HepG2 (cell line): ENCODE measurements around the gene CAMK1D. TPM values are rescaled to one million over a fixed set of nuclear protein-coding genes. Genes with fewer than 3 reads are reported as not detected.

Source experiments
- ATAC-seq: fragments of 200-7000 bp; cut with Tn5 transposase; 3 replicates; pipeline ENCODE4 v1.9.1; 2020; ENCODE audit warnings: mild to moderate bottlenecking, moderate library complexity
- BruUV-seq: library from RNA; stranded (reverse); fragments of 400-500 nt; replicated peaks from 2 replicates; lab custom pipeline; 2021; lab: Mats Ljungman, UMichigan
- CTCF ChIA-PET: fragments of 300-600 bp; formaldehyde crosslinking; extraction: SDS; loops from one replicate; lab custom pipeline; 2021; ENCODE audit warnings: low total read pairs, inconsistent platforms, low intra/inter-chr PET ratio; lab: Yijun Ruan, JAX
- POLR2A ChIA-PET: fragments of 350-600 bp; sonication (Branson Sonifier 250); formaldehyde crosslinking; loops from one replicate; lab custom pipeline; 2020; ENCODE audit warnings: antibody characterized with exemption, inconsistent platforms; lab: Yijun Ruan, JAX
- DNase-seq: peaks from one replicate; pipeline ENCODE4 v3.0.0-alpha.2; 2015; ENCODE audit warnings: low spot score
- FAIRE-seq: peaks from 3 replicates; lab custom pipeline; 2011; peaks lifted over from hg19 to GRCh38; lab: Jason Lieb, UNC
- H2AFZ ChIP-seq: one replicate; pipeline ENCODE4 v1.6.1; 2011; ENCODE audit warnings: low read length, inconsistent platforms
- H3K27ac ChIP-seq: fragments of 300-600 bp; 3 replicates; pipeline ENCODE4 v1.8.0; 2011; ENCODE audit warnings: mixed run types, mild to moderate bottlenecking, mixed read lengths, low read length, inconsistent platforms; ENCODE audit not compliant: insufficient read depth; ENCODE audit errors: extremely low read length
- H3K27me3 ChIP-seq, 2 experiments: fragments of 200-600 bp in 1 of 2; 2 replicates in 1 of 2; 3 replicates in 1 of 2; pipeline versions ENCODE4 v1.6.0 to v1.8.0; 2011; ENCODE audit warnings: low read length in 2 of 2, mild to moderate bottlenecking in 2 of 2, moderate library complexity in 2 of 2, inconsistent platforms in 1 of 2; ENCODE audit not compliant: insufficient read depth in 2 of 2, control insufficient read depth in 1 of 2
- H3K36me3 ChIP-seq, 2 experiments: fragments of 200-600 bp in 1 of 2; replicated peaks in 1 of 2; 2 replicates in 1 of 2; 3 replicates in 1 of 2; pipeline versions ENCODE4 v1.5.1 to v1.8.0; 2011; ENCODE audit warnings: low read length in 2 of 2, inconsistent platforms in 1 of 2; ENCODE audit not compliant: insufficient read depth in 2 of 2, control insufficient read depth in 1 of 2
- H3K4me1 ChIP-seq: 2 replicates; pipeline ENCODE4 v1.5.1; 2012; ENCODE audit warnings: low read length, inconsistent platforms; ENCODE audit not compliant: insufficient read depth
- H3K4me2 ChIP-seq: 2 replicates; pipeline ENCODE4 v1.6.0; 2011; ENCODE audit warnings: low read depth, low read length, inconsistent platforms
- H3K4me3 ChIP-seq, 3 experiments: fragments of 200-600 bp in 1 of 3; sonication (generic), shearing (Covaris generic) in 1 of 3; replicated peaks in 1 of 3; 2 replicates each; pipeline ENCODE4 v1.5.1; 2011 to 2016; ENCODE audit warnings: low read length in 3 of 3, inconsistent platforms in 2 of 3, low read depth in 2 of 3, mild to moderate bottlenecking in 2 of 3, control low read depth in 1 of 3, mixed read lengths in 1 of 3; ENCODE audit not compliant: insufficient read depth in 1 of 3
- H3K79me2 ChIP-seq: one replicate; pipeline ENCODE4 v1.6.1; 2011; ENCODE audit warnings: low read length, inconsistent platforms; ENCODE audit not compliant: insufficient read depth
- H3K9ac ChIP-seq: 2 replicates; pipeline ENCODE4 v1.6.0; 2011; ENCODE audit warnings: mild to moderate bottlenecking, low read depth, low read length, inconsistent platforms; ENCODE audit not compliant: insufficient read depth
- H3K9me3 ChIP-seq: 2 replicates; pipeline ENCODE4 v1.5.1; 2012; ENCODE audit warnings: mild to moderate bottlenecking, low read length
- H4K20me1 ChIP-seq: 2 replicates; pipeline ENCODE4 v1.6.0; 2011; ENCODE audit warnings: inconsistent platforms, mild to moderate bottlenecking, low read length, moderate library complexity; ENCODE audit not compliant: insufficient read depth
- AHR ChIP-seq: IDR thresholded peaks from 2 replicates; pipeline ENCODE4 v1.6.1; 2018; ENCODE audit warnings: missing genetic modification reagents, missing compliant biosample characterization
- AKAP8 ChIP-seq: sonication (generic); formaldehyde crosslinking; IDR thresholded peaks from 2 replicates; pipeline ENCODE4 v1.5.1; 2020; ENCODE audit warnings: mild to moderate bottlenecking, missing genetic modification reagents
- ETV5 ChIP-seq: IDR thresholded peaks from 2 replicates; pipeline ENCODE4 v1.6.1; 2018; ENCODE audit warnings: missing biosample characterization, missing genetic modification reagents, inconsistent platforms, borderline replicate concordance
- GATA4 ChIP-seq: sonication (generic); IDR thresholded peaks from 2 replicates; pipeline ENCODE4 v1.6.1; 2016; ENCODE audit warnings: antibody characterized with exemption, low read depth, borderline replicate concordance
- IKZF4 ChIP-seq: sonication (generic); formaldehyde crosslinking; IDR thresholded peaks from 2 replicates; pipeline ENCODE4 v1.5.1; 2020; ENCODE audit warnings: borderline replicate concordance, mild to moderate bottlenecking, low read depth, missing genetic modification reagents; ENCODE audit errors: not compliant biosample characterization
- KAT8 ChIP-seq: IDR thresholded peaks from 2 replicates; pipeline ENCODE4 v1.6.1; 2016; ENCODE audit warnings: missing genetic modification reagents, missing compliant biosample characterization
- POLR2AphosphoS2 ChIP-seq: IDR thresholded peaks from 2 replicates; pipeline ENCODE4 v1.6.1; 2011; ENCODE audit warnings: low read depth, low read length, improper control_type of control experiment
- YY1 ChIP-seq: IDR thresholded peaks from 2 replicates; pipeline ENCODE4 v1.6.1; 2011; ENCODE audit warnings: low read length, low read depth, moderate library complexity, mild to moderate bottlenecking; ENCODE audit not compliant: insufficient read depth, insufficient replicate concordance
- ZBTB39 ChIP-seq: sonication (generic); formaldehyde crosslinking; IDR thresholded peaks from 2 replicates; pipeline ENCODE4 v1.5.0; 2020; ENCODE audit warnings: missing genetic modification reagents
- ZFP90 ChIP-seq: sonication (generic); formaldehyde crosslinking; IDR thresholded peaks from 2 replicates; pipeline ENCODE4 v1.8.0; 2022; ENCODE audit warnings: missing genetic modification reagents, mild to moderate bottlenecking, inconsistent platforms, borderline replicate concordance
- ZNF282 ChIP-seq: fragments of 450-650 bp; IDR thresholded peaks from 2 replicates; pipeline ENCODE4 v1.6.1; 2018; ENCODE audit not compliant: partially characterized antibody
- ZNF296 ChIP-seq: sonication (generic); formaldehyde crosslinking; conservative IDR thresholded peaks from 2 replicates; pipeline ENCODE4 v1.5.0; 2020; ENCODE audit warnings: mild to moderate bottlenecking, missing genetic modification reagents
- ZNF343 ChIP-seq: sonication (generic); formaldehyde crosslinking; IDR thresholded peaks from 2 replicates; pipeline ENCODE4 v1.4.0; 2020; ENCODE audit warnings: mild to moderate bottlenecking, missing genetic modification reagents
- ZNF746 ChIP-seq: sonication (generic); formaldehyde crosslinking; IDR thresholded peaks from 2 replicates; pipeline ENCODE4 v1.8.0; 2022; ENCODE audit warnings: mild to moderate bottlenecking, missing genetic modification reagents
- ZNF749 ChIP-seq: sonication (generic); formaldehyde crosslinking; IDR thresholded peaks from 2 replicates; pipeline ENCODE4 v1.8.0; 2022; ENCODE audit warnings: mild to moderate bottlenecking, missing genetic modification reagents, moderate library complexity, borderline replicate concordance
- WGBS: methylation state at CpG from one replicate; pipeline ENCODE4 v1.1.6; 2017; ENCODE audit warnings: low lambda C conversion rate; 5-methylcytosine and 5-hydroxymethylcytosine counted together
- in situ Hi-C: cut with HindIII; loops from 2 replicates; pipeline ENCODE4 v1.10.0; 2017; ENCODE audit warnings: low pct_unique_long_range_greater_than_20kb; ENCODE audit not compliant: extremely low pct_ligation_motif_present
- intact Hi-C: fragments of 100-400 bp; cut with micrococcal nuclease; formaldehyde crosslinking; loops from one replicate; pipeline ENCODE4 v1.10.0; 2022; ENCODE audit not compliant: unreplicated experiment
- polyA plus RNA-seq, 8 experiments: library from polyadenylated mRNA; depleted of rRNA in 3 of 8; stranded (reverse) in 7 of 8; unstranded in 1 of 8; fragments of >200 nt; fragmentation: Illumina TruSeq in 4 of 8; extraction: Trizol in 4 of 8; gene quantifications; 2 replicates each; pipeline versions ENCODE4 v1.2.1 to v1.2.3, GENCODE V29; 2011 to 2016; ENCODE audit warnings: low read depth in 4 of 8, missing spikeins in 1 of 8, mixed read lengths in 1 of 8; ENCODE audit not compliant: insufficient read depth in 1 of 8
- total RNA-seq, 5 experiments: library from RNA; depleted of rRNA; stranded (reverse); fragments of >200 nt; fragmentation: Illumina TruSeq; extraction: Trizol; gene quantifications; 2 replicates each; pipeline ENCODE4 v1.2.3, GENCODE V29; 2016; ENCODE audit warnings: low read depth in 1 of 5
- TF ChIP-seq, protein P1 (sequence below), 2 experiments: sonication (generic) in 1 of 2; formaldehyde crosslinking in 1 of 2; IDR thresholded peaks; 2 replicates each; pipeline versions ENCODE4 v1.6.1 to v1.9.0; 2014 to 2022; ENCODE audit warnings: antibody characterized with exemption in 1 of 2, borderline replicate concordance in 1 of 2, inconsistent platforms in 1 of 2, low read depth in 1 of 2, missing genetic modification reagents in 1 of 2

Gene CAMK1D
- total and polyA plus RNA-seq, 2 of the 13 experiments (the other 11 are each of a cell fraction or from before 2014, with no cell fraction given): under 0.01 TPM; not detected in 1

DNA sequence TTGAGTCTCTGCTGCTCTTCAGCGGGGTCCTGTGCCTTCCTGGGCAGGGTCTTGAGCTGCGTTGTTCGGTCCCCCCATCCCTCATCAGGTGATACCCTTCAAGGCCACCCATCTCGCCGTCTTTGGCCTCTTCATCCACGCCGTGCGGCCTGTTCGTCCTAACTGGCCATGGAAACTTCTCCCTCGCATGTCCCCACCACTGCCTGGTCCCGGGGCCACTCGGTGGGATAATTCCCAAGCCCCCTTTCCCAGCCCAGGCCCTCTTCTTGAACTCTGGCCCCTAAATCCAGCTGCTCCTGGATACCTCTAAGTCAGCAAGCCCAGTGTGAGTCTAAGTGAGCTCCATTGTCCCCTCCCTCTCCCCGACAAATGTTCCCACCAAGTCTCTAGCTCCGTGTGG, 74.5 kb downstream of the CAMK1D start:
- no TSS peak for BruUV-seq
- Histone ChIP-seq H3K9me3 (no peaks in the 10 kb centered on the region), H3K79me2 (no peaks in the 10 kb centered on the region), H4K20me1 (no peaks in the 10 kb centered on the region), H3K27me3 (peaks cover 0 to 9% of the 10 kb centered on the region in 2 experiments; a peak in 1 of 5 replicates), H2AFZ (no peak overlapping the region), H3K36me3 (no peaks in the 10 kb centered on the region), H3K9ac (no peak overlapping the region), H3K4me1 (no peaks in the 10 kb centered on the region), H3K4me2 (no peak overlapping the region), H3K4me3 (no peak overlapping the region), H3K27ac (no peak overlapping the region)
- intact Hi-C loops (no loop called here), in situ Hi-C loops (no loop called here)
- ChIA-PET POLR2A (no interaction called here), CTCF (no interaction called here)
- ATAC-seq: no peak
- FAIRE-seq: no peak
- no peak for DNase-seq
- 40% methylated on average over 14 of the region's 14 CpGs for WGBS
- TF ChIP-seq GATA4: no peak
- TF ChIP-seq, protein P1, sequence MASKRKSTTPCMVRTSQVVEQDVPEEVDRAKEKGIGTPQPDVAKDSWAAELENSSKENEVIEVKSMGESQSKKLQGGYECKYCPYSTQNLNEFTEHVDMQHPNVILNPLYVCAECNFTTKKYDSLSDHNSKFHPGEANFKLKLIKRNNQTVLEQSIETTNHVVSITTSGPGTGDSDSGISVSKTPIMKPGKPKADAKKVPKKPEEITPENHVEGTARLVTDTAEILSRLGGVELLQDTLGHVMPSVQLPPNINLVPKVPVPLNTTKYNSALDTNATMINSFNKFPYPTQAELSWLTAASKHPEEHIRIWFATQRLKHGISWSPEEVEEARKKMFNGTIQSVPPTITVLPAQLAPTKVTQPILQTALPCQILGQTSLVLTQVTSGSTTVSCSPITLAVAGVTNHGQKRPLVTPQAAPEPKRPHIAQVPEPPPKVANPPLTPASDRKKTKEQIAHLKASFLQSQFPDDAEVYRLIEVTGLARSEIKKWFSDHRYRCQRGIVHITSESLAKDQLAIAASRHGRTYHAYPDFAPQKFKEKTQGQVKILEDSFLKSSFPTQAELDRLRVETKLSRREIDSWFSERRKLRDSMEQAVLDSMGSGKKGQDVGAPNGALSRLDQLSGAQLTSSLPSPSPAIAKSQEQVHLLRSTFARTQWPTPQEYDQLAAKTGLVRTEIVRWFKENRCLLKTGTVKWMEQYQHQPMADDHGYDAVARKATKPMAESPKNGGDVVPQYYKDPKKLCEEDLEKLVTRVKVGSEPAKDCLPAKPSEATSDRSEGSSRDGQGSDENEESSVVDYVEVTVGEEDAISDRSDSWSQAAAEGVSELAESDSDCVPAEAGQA (IDR thresholded peaks at IDR 0.05; ENCODE audit: low read depth): no peak
- TF ChIP-seq, protein P1 (CRISPR knock-in tag; IDR thresholded peaks at IDR 0.05; ENCODE audit: borderline replicate concordance): no peak
- TF ChIP-seq ZNF296 (CRISPR knock-in tag): no peak
- no peak for TF ChIP-seq ZNF282
- TF ChIP-seq POLR2AphosphoS2: no peak
- TF ChIP-seq ZBTB39 (CRISPR knock-in tag): no peak
- no peak for TF ChIP-seq ZNF343
- TF ChIP-seq IKZF4: no peak
- no peak for TF ChIP-seq ZNF749 (CRISPR knock-in tag)
- no peak for TF ChIP-seq ZNF746 (CRISPR knock-in tag)
- no peak for TF ChIP-seq KAT8
- TF ChIP-seq ZFP90 (CRISPR knock-in tag): no peak
- TF ChIP-seq AHR (CRISPR knock-in tag): no peak
- TF ChIP-seq AKAP8 (CRISPR knock-in tag): no peak
- TF ChIP-seq YY1: no peak
- no peak for TF ChIP-seq ETV5
